HEK293 (cell line): Measurements from ENCODE around the gene PPP1CA.
A peak's percentile ranks its signal among the peaks of the same experiment; 100 is the strongest.

Experiments
- CTCF ChIA-PET: fragments of 350-600 bp; formaldehyde crosslinking; extraction: SDS; loops from one replicate; lab custom pipeline; 2021; ENCODE audit warnings: antibody characterized with exemption; lab: Yijun Ruan, JAX
- POLR2A ChIA-PET: fragments of 300-600 bp; formaldehyde crosslinking; extraction: SDS; loops from one replicate; lab custom pipeline; 2020; ENCODE audit warnings: antibody characterized with exemption, inconsistent platforms; lab: Yijun Ruan, JAX
- H3K27ac ChIP-seq: fragments of 200-500 bp; sonication (Bioruptor generic); 2 replicates; pipeline ENCODE4 v1.5.1; 2014; ENCODE audit warnings: low read depth, low read length, control low read depth, inconsistent platforms; ENCODE audit errors: extremely low read depth
- H3K36me3 ChIP-seq, 2 experiments: fragments of 200-500 bp in 1 of 2; sonication (Bioruptor generic) in 1 of 2; 1 replicate in 1 of 2; 2 replicates in 1 of 2; pipeline ENCODE4 v1.5.1; 2014 to 2017; ENCODE audit warnings: inconsistent platforms in 2 of 2, low read length in 2 of 2; ENCODE audit not compliant: control insufficient read depth in 2 of 2, insufficient read depth in 1 of 2
- H3K4me1 ChIP-seq: fragments of 200-500 bp; sonication (Bioruptor generic); 2 replicates; pipeline ENCODE4 v1.5.1; 2014; ENCODE audit warnings: mild to moderate bottlenecking, low read length, inconsistent platforms; ENCODE audit not compliant: control insufficient read depth, insufficient read depth
- H3K4me3 ChIP-seq: 2 replicates; pipeline ENCODE4 v1.5.1; 2011; ENCODE audit warnings: low read depth, mild to moderate bottlenecking, control low read depth, low read length, moderate library complexity
- H3K9me3 ChIP-seq: fragments of 200-500 bp; sonication (Bioruptor generic); 2 replicates; pipeline ENCODE4 v1.5.1; 2014; ENCODE audit warnings: low read depth, low read length, inconsistent platforms; ENCODE audit not compliant: control insufficient read depth, insufficient read depth
- FEZF1 ChIP-seq: fragments of 450-650 bp; formaldehyde crosslinking; IDR thresholded peaks from 2 replicates; pipeline ENCODE4 v1.5.1; 2016; ENCODE audit warnings: missing biosample characterization, missing genetic modification characterization
- GLI4 ChIP-seq: fragments of 450-650 bp; formaldehyde crosslinking; IDR thresholded peaks from 2 replicates; pipeline ENCODE4 v1.5.1; 2016; ENCODE audit warnings: missing biosample characterization, missing genetic modification characterization
- GLIS1 ChIP-seq: fragments of 450-650 bp; formaldehyde crosslinking; IDR thresholded peaks from 2 replicates; pipeline ENCODE4 v1.5.1; 2016; ENCODE audit warnings: missing biosample characterization, missing genetic modification characterization
- HOXC10 ChIP-seq: sonication (generic); formaldehyde crosslinking; IDR thresholded peaks from 2 replicates; pipeline ENCODE4 v1.8.1; 2023; ENCODE audit warnings: mild to moderate bottlenecking, missing genetic modification reagents
- KLF1 ChIP-seq: fragments of 450-650 bp; formaldehyde crosslinking; IDR thresholded peaks from 2 replicates; pipeline ENCODE4 v1.5.1; 2016; ENCODE audit warnings: missing biosample characterization, missing genetic modification characterization
- KLF8 ChIP-seq: fragments of 450-650 bp; formaldehyde crosslinking; IDR thresholded peaks from 2 replicates; pipeline ENCODE4 v1.5.1; 2016; ENCODE audit warnings: missing biosample characterization, missing genetic modification characterization
- MEIS1 ChIP-seq: sonication (generic); formaldehyde crosslinking; IDR thresholded peaks from 2 replicates; pipeline ENCODE4 v1.8.1; 2022; ENCODE audit warnings: missing genetic modification reagents, mild to moderate bottlenecking, borderline replicate concordance
- PRDM10 ChIP-seq: fragments of 450-650 bp; formaldehyde crosslinking; IDR thresholded peaks from 2 replicates; pipeline ENCODE4 v1.5.1; 2016; ENCODE audit warnings: missing biosample characterization, missing genetic modification characterization
- SALL2 ChIP-seq: fragments of 450-650 bp; formaldehyde crosslinking; IDR thresholded peaks from 2 replicates; pipeline ENCODE4 v1.5.0; 2017; ENCODE audit warnings: missing biosample characterization, mild to moderate bottlenecking, missing genetic modification characterization, borderline replicate concordance
- WT1 ChIP-seq: fragments of 450-650 bp; formaldehyde crosslinking; IDR thresholded peaks from 2 replicates; pipeline ENCODE4 v1.5.1; 2016; ENCODE audit warnings: missing biosample characterization, missing genetic modification characterization
- ZBTB48 ChIP-seq: fragments of 450-650 bp; formaldehyde crosslinking; IDR thresholded peaks from 2 replicates; pipeline ENCODE4 v1.5.1; 2016; ENCODE audit warnings: missing biosample characterization, missing genetic modification characterization
- ZBTB6 ChIP-seq: fragments of 450-650 bp; formaldehyde crosslinking; IDR thresholded peaks from 2 replicates; pipeline ENCODE4 v1.5.1; 2017; ENCODE audit warnings: missing biosample characterization, missing genetic modification characterization
- ZNF112 ChIP-seq: fragments of 450-650 bp; formaldehyde crosslinking; IDR thresholded peaks from 2 replicates; pipeline ENCODE4 v1.5.0; 2017; ENCODE audit warnings: missing biosample characterization, missing genetic modification characterization
- ZNF202 ChIP-seq: fragments of 450-650 bp; formaldehyde crosslinking; IDR thresholded peaks from 2 replicates; pipeline ENCODE4 v1.5.1; 2016; ENCODE audit warnings: missing biosample characterization, missing genetic modification characterization, borderline replicate concordance
- ZNF335 ChIP-seq: fragments of 450-650 bp; formaldehyde crosslinking; conservative IDR thresholded peaks from 2 replicates; pipeline ENCODE4 v1.5.1; 2016; ENCODE audit warnings: missing biosample characterization, missing genetic modification characterization
- ZNF362 ChIP-seq: fragments of 450-650 bp; formaldehyde crosslinking; IDR thresholded peaks from 2 replicates; pipeline ENCODE4 v1.5.1; 2016; ENCODE audit warnings: missing biosample characterization, missing genetic modification characterization
- ZNF544 ChIP-seq: fragments of 450-650 bp; formaldehyde crosslinking; IDR thresholded peaks from 2 replicates; pipeline ENCODE4 v1.5.0; 2017; ENCODE audit warnings: missing biosample characterization, missing genetic modification characterization
- ZNF639 ChIP-seq: fragments of 450-650 bp; formaldehyde crosslinking; IDR thresholded peaks from 2 replicates; pipeline ENCODE4 v1.5.1; 2016; ENCODE audit warnings: missing biosample characterization, missing genetic modification characterization
- ZSCAN4 ChIP-seq: fragments of 450-650 bp; formaldehyde crosslinking; IDR thresholded peaks from 2 replicates; pipeline ENCODE4 v1.5.1; 2017; ENCODE audit warnings: missing biosample characterization, missing genetic modification characterization
- ZSCAN5A ChIP-seq: fragments of 450-650 bp; formaldehyde crosslinking; IDR thresholded peaks from 2 replicates; pipeline ENCODE4 v1.5.1; 2016; ENCODE audit warnings: missing biosample characterization, missing genetic modification characterization

PPP1CA gene

GRCh38 chr11:67391304-67392182, 10.1 kb downstream of the PPP1CA start, which contains the start of gene RAD9A (continued):
- no peak for TF ChIP-seq MEIS1 (CRISPR knock-in tag)

GRCh38 chr11:67390947-67391303, 10.7 kb downstream of the PPP1CA start:
- CTCF ChIA-PET: interaction anchor here (0.6 to 25.6 kb wide), 5 partner anchors 9 to 79 kb away, joined by 3 to 898 read pairs (median 7); partner anchors contain the start of genes CLCF1, POLD4 and PPP1CA
- peak overlapping the region; percentile 67 for H3K27ac ChIP-seq
- 0 out of 2 replicates have a peak, but pooled peaks cover 3% of the 10 kb centered on the region for H3K4me1 ChIP-seq

More at GRCh38 chr11:67390947-67391303, 10.7 kb downstream of the PPP1CA start:
- Histone ChIP-seq H3K4me3 (peak overlapping the region; percentile 76), H3K36me3 (peaks cover 0 to 22% of the 10 kb centered on the region in 2 experiments; a peak in 1 of 3 replicates), H3K9me3 (no peaks in the 10 kb centered on the region)
- POLR2A ChIA-PET: interaction anchor here (0.6 to 3.5 kb wide), 5 partner anchors 10 to 59 kb away, joined by 3 to 53 read pairs (median 11); partner anchors contain the start of genes POLD4 and PPP1CA
- TF ChIP-seq KLF1: peak; percentile 89
- peak; percentile 68 for TF ChIP-seq ZNF335
- no peak for TF ChIP-seq ZSCAN5A
- 0 out of 2 replicates have a peak, but pooled peaks have one; percentile 31 for TF ChIP-seq KLF8 (tag by site-specific recombination)
- no peak for TF ChIP-seq MEIS1 (CRISPR knock-in tag)
- TF ChIP-seq FEZF1 (tag by site-specific recombination): peak; percentile 29; the same call in 1 of the 2 replicates
- TF ChIP-seq PRDM10 (tag by site-specific recombination): peak; percentile 93
- no peak for TF ChIP-seq ZNF544 (tag by site-specific recombination)
- no peak for TF ChIP-seq ZNF639 (tag by site-specific recombination)
- TF ChIP-seq HOXC10 (CRISPR knock-in tag): no peak
- TF ChIP-seq ZBTB48: peak; percentile 61; the same call in 1 of the 2 replicates
- peak; percentile 24 for TF ChIP-seq GLIS1 (tag by site-specific recombination)
- TF ChIP-seq ZNF362: 0 out of 2 replicates have a peak, but pooled peaks have one; percentile 33
- TF ChIP-seq ZNF202 (tag by site-specific recombination): no peak
- TF ChIP-seq WT1 (tag by site-specific recombination): peak; percentile 53
- TF ChIP-seq ZSCAN4: no peak
- no peak for TF ChIP-seq GLI4 (tag by site-specific recombination)
- TF ChIP-seq SALL2 (tag by site-specific recombination): no peak
- TF ChIP-seq ZNF112 (tag by site-specific recombination): no peak
- TF ChIP-seq ZBTB6 (tag by site-specific recombination): no peak
